NCI-H460 (cell line): ENCODE measurements around the gene NCKAP5. TPM values are rescaled to one million over a fixed set of nuclear protein-coding genes. Genes with fewer than 3 reads are reported as not detected.

Experiments used
- DNase-seq: peaks from one replicate; pipeline ENCODE4 v3.0.0-alpha.2; 2016; ENCODE audit warnings: low read depth; ENCODE audit errors: extremely low read depth
- total RNA-seq: library from RNA; depleted of rRNA; stranded (reverse); fragments of >200 nt; shearing (Covaris generic); gene quantifications from 2 replicates; pipeline ENCODE4 v1.2.3, GENCODE V29; 2014

NCKAP5 gene
- total RNA-seq, 1 experiment from 2014 or later: 10.0 TPM

DNA sequence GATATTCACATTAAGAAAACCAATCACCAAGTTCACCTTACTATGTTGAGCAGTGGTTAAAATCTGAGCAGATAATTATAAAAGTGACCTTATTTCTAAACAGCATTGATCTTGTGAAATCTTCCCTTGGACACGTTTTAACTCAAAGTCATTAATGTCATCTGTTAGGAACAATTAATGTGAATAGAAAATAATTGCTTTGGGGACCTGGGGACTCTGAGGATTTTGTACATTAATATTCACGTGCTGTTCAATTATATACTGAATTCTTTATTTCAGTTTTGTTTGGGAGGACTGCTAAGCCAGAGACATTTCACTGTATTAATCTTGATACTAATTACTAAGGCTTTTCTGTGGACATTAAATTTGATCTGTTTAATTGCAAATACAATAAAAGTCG is 771.2 kb downstream of the NCKAP5 start:
- no peak for DNase-seq

DNA sequence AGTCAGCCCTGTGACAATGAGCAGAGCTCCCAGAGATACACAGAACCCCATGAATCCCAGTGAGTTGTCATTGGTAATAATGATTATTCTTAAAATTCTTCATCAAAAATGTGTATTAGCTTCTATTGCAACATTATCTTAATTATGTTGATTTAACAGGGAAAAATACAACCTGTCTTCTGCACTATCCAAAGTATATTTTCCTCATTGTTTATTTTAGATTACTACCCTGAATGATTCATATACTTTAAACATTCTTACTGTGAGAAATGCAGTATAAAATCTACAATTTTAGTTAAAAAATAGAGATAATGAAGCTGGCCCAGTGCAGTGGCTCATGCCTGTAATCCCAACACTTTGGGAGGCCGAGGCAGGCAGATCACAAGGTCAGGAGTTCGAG is 773.0 kb downstream of the NCKAP5 start:
- no peak for DNase-seq

DNA sequence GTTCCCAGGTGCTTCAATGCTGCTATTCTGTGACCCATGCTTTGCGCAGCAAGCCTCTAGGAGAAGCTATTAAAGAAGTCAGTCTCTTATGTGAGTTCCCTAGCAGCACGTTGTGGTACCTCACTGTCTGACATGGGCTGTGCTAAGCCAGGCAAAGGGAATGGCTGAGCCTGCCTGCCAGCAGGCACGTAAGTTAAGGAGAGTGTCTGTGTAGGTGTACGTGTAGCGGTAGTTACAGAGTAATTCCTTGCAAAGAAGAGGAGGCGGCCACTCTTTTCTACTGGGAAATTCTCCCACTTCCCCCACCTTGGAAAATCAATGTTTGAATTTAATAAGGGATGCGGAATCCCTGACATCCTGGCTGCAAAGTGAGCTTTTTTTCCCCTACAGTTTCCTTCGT is 774.7 kb downstream of the NCKAP5 start:
- no peak for DNase-seq

DNA sequence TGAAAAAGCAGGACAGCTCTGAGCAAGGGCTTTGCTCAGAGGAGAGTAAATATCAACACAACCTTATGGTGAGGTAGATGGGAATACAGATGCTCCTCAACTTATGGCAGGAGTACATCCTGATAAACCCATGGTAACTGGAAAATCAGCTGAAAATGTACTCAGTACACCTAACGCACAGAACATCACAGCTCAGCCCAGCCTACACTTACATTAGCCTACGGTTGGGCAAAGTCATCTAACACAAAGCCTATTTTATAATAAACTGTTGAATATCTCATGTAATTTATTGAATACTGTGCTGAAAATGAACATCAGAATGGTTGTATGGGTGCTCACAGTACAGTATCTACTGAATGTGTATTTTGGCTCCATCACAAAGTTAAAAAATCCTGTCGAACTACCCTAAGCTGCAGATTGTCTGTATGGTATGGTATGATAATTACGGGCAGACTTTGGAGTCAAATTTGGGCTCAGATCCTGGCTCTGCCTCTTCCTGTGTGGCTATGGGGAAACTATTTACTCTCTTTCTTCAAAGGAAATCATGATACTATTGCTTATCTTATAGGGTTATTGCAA is 778.0 kb downstream of the NCKAP5 start:
- DNase-seq: no peak

DNA sequence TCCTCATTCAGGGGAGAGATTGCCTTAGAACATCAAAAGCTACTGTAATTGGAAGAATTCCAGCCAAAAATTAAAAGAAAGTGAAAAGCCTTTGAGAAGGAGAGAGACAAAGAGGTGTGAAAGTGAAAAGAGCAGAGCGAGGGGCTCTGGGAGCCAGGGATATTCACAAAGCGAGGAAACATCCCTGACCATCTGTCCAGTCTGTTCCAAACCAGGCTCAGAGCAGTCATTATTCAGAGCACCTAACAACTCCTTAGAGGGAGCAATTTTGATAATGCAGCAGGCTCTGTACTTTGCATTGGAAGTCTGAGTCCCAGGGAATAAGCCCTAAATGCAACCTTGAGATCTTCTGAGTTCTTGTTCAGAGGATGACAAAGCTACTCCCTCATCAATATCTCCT is 779.2 kb downstream of the NCKAP5 start:
- no peak for DNase-seq

DNA sequence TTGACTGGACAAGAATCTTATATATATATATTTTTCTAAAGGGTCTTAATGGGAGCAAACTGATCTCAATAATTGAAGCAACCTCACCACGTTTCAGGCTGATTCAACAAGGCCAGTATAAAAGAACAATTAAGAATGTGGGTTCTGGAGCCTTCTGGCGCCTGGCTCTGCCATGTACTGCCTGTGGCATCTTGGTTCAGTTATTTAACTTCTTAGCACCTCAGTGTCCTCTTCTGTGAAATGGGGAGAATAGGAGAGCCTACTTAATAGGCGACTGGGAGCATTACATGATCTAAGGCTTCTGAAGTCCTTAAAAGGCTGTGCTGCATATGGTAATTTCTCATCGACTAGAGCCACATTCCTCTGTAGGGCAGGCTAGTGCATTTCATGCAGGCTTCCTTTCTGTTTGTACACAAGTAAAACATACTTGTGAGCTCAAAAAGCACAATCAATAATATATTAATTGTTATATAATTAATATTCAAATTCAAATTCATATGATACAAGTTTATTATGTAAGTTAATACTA is 779.9 kb downstream of the NCKAP5 start:
- no peak for DNase-seq

DNA sequence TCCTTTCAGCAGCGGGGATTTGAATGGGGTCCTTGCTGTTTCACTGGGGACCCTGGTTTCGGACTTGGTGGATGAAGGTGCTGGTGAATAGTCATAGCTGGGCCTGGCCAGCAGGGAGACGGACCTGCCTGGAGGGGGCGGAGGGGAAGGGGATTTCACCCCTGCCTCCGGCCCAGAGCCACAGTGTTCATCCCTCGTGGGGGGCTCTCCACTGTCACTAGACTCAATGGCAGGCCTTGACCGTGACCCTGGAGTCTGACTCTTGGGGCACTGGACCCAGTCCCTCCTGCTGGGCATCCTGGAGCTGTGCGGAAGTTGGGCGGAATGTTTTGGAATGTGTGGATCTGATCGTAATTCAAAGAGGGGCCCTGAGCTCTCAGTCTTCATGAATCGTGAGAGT is 784.4 kb downstream of the NCKAP5 start:
- DNase-seq: no peak

DNA sequence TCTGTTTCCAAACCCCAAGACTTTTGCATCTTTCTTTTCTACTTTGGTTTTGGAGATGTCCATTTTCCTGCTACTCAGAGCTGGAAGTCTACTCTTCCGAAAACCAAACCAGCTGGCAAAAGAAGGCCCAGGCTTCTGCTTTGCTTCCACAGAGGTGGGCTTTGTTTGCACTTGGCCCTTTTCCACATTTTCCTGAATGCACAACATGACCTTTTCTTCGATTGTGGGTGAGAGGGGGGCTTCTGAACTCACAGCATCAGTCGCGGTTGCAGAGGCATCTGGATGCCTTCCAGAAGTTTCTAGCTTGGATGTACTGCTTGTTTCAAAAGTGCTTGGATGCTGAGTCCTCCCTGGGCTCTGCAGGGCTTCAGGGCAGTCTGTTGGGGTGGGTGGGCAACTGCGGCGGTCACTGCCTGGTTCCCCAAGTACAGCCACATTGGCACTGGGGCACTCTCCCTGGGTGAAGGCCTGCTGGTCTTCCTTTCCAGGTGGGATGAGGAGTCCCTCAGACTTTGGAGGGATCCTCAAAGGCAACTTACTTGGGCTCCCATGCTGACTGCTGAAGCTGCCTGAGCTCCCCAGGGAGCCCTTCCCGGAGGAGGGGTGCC is 786.0 kb downstream of the NCKAP5 start:
- DNase-seq: no peak

DNA sequence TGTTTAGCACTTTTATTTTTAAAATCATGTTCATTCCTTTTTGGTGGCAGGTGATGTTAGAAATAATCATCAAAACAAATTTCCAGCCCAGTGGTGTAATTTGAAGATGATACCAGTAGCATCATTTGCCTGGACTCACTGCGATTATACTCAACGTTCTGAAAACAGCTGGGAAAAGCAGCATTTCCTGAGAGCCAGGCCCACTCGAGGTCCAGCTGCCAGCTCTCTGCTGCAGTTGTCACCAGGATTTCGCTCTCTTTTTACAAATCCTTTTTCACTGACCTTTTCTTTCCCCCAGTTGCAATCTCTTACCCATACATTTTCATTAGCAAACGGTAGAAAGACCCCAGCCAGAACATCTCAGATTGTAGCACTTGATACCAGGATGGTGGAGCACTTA is 787.6 kb downstream of the NCKAP5 start:
- DNase-seq: no peak

DNA sequence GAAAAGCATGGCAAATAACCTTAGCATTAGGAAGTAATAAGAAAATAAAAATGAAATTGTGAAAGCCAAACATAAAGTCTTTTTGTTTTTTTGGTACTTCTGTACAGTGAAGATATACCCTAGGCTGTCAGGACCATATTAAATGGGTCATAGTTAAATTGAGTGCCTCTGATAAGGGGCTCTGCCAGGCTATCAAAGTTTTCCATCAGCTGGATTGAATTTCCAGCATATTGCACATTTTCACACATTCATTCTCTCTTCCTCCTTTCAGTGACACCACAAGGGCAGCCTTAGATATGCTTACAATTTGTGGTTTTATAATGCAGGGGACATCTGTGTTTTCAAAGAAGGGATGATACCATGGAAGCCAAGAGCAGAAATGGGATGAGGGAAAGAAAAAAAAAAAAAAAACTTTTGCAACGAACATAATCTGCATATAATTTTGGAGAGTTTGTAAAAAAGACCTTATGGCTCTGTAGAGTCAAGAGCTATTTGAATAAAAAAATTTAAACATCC is 789.0 kb downstream of the NCKAP5 start:
- no peak for DNase-seq

DNA sequence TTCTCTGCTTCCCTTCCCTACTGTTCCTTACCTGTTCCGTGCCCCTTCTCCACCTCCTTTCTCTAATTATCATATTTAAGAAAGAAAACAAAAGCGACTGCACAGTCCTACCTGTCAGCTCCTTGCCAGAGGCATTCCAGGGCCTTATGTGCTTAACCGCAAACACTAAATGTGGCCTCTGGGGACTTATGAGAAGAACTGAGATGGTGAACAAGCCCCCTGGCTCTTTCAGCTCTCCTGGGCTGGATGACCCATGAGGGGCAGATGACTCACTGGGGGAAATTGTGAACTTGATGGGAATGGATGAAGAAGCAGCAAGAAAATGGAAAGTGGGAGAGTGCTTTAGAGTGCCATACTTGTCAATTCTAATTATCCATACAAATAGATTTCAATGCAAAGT is 792.0 kb downstream of the NCKAP5 start:
- no peak for DNase-seq

DNA sequence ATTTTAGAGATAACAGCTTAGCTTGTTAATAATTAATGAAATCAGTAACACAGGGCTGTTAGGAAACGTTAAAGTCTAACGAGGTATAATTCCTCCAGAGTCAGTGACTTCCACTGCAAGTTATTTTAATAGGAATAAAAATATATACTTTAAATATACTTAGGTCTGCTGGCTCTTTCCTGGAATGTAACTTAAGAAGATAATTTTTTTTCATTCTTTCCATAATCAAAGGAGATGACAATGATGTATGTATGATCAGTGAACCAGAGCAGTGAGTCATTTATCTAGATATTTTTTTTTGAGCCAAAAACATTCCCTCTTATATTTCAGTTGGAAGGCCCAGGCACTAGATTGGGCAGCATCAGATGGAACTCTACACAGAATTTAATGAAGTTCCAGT is 794.1 kb downstream of the NCKAP5 start:
- no peak for DNase-seq

DNA sequence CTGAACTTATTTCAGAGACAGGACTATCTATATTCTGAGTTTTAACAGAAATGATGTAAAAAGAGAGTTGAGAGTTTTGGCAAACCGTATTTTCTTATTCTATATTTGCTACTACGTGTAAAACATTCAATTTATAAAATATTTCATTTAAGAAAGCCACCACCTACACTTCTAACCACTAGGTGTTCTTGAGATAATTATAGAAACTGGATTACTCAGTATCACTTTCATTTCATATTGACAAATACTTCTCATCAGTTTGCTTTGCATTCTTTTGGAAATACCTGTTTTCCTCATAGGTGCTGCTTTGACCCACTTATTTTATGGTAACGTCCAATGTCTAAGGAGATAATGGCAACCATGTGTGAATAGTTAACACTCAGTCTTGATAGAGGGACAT is 794.9 kb downstream of the NCKAP5 start:
- DNase-seq: no peak

DNA sequence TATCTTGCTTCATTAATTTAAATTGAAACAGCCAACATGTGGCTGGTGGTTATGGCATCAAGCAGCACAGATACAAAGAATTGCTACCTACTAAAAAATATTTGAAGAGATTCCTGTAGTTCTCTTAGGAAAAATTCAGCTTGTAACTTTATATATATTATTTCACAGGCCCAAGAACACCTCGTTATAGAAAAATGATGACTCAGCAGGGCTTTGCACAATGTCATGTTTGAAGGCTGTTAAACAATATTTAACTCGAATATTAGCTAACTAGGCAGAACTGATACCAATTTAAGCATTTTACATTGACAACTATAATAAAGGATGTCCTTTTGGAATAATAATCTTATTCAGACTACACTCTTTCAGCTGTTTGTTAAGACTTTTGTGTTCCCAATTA is 795.9 kb downstream of the NCKAP5 start:
- DNase-seq: no peak

DNA sequence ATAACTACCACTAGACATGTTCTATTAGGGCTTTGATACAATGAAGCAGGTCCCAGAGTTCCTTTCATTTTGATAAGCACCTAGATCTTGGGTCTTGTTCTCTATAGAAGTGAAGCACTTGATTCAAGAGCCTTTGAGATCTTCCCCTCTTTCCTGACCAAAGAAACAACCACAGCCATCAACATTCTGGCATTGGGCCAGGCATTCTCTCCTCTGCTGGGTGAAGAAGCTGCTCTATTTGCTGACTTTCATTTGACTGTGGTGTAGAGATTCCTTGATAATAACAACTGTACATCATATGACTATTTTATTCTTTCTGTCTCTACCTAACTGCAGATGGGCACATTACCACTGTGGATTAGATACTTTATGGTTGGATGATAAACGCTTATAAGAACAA is 801.7 kb downstream of the NCKAP5 start:
- no peak for DNase-seq

DNA sequence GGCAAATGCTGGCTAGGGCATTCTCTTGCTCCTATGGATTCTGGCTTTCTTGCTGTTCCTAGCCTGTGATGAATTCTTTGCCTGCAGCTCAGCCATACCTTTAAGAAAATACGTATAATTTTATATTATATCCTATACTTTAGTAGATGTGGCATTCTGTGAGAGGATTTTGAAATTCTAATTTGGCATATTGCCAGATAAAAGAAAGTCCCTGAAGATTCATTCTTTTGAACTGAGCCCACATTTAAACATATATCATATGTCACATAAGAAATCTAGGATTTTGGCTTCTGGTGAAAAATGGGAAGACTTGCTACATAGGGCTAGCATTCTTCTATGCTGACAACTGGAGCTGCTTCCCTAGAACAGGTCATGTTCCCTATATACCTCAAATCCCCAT is 806.8 kb downstream of the NCKAP5 start:
- no peak for DNase-seq

DNA sequence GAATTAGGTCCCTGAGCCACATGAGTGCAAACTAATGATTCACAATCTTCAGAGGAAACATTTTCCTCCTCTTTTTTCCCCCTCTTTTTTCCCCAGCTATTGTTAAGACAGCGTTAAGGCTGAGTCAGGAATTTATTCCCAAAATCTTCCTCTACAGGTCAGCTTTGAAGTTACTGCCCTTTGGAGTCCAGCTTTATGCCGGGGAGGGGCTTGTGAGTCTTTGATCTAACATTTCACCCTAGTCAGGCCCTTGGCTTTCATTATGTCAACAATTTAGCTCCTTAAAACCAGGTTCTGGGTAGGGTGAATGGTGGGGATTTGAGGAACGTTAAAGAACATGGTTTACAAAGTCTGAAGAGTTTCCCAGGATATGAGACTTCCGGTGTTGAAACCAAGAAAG is 807.3 kb downstream of the NCKAP5 start:
- DNase-seq: no peak

DNA sequence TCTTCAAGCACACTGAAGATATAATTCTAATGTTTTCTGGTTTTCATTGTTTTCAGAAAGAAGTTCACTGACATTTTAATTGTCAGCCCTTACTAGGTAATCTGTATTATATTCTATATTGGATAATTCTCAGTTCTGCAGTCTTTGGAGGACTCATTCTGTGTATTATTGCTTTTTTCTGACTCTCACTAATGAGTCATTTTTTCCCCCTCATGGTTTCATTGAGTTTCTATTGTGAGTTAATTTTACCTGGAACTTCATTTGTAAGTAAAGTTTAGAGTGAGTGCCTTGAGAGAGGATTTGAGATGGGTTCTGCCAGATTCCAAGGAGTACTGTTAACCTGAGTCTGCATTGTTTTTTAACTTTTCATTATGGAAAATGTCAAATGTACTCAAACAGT is 807.9 kb downstream of the NCKAP5 start:
- DNase-seq: no peak

DNA sequence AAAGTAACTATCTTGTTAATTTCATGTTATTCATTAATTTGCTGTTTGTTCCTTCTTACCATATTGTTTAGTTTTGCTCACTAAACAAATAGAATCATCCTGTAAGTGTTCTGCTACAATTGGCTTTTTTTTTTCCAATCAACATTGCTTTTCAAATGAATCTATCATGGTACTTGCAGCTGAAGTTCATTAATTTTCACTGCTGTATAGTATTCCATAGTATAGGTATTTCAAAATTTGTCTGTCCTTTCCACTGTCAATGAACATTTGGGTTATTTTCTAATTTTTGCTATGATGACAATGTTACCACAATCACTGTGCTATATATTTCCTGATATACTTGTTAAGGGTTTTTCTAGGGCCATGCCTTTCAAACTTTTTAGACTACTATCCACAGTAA is 809.3 kb downstream of the NCKAP5 start:
- DNase-seq: no peak

DNA sequence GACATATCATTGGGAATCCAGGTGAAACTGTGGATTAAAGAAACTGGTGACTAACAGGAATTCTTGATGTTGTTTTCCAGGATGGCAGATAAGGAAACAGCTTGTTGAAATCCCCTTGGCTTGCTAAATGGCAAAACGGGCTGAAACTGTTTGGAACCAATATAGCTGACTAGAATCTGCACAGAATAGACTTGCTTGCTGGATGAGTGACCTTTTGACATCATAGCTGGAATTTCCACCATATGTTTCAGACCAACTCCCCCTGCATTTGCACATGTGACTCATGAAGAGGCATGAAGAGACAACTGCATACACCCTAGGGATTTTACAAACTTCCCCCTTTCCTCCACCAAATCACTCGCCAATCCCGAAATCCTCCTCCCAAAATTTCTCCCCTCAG is 810.6 kb downstream of the NCKAP5 start:
- no peak for DNase-seq

DNA sequence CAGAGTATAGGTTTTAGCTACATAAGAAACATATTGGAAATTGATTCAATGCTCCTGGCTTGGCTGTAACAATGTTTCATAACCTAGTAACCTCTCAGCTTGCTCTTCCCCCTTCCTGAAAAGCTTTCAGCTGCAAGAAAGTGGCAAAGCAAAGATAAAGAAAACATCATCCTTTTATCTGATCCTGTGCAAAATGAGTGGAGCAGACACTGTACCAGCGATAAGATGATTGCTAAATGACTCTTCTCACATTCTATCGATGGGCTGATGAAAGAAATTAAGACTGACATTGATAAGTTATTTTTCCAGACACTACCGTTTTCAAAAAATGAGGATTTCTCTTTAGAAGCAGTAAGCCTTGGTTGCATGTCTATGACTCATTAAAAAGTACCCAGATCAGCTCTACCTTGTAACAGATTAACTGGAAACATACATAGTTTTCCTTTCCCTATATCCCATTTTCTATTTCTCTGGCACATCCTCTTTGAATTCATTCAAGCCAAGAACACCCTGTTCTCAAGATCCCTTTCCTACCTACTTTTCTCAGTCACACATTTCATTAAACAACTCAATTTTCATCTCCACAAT is 811.2 kb downstream of the NCKAP5 start:
- DNase-seq: no peak

DNA sequence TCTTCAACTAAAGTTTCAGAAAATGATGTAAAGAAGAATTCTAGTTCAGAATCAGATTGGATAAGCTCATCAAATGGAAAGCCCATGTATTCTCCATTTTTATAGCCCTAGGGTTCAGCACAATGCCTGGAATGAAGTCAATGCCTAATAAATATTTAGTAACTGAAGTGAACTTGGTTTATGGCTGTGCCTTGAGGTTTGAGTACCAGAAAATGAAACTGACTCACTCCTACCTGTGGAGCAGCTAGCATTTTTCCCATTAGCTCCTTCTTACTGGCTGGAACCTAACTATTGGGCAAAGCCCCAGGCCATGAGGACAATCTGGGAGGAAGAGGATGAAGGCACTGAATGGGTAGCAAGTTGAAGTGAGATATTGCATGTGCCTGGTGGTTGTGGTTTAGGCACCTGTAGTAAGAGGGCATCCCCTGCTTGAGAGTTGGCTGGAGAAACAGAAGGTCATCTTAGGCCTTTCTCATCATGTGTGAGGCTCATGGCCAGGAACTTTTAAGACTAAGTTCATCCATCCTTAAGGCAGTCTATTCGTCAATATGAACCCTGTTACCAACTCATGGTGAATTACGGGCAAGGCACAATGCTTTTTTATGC is 813.3 kb downstream of the NCKAP5 start:
- DNase-seq: no peak
